Mucosa of descending colon (tissue), 3 donors: Measurements from ENCODE around the gene C11orf91. TPM values are rescaled to one million over a fixed set of nuclear protein-coding genes. Genes with fewer than 3 reads are reported as not detected.
A peak's percentile ranks its signal among the peaks of the same experiment; 100 is the strongest.
"Not testable (repeated sequence)": the region's sequence is repeated elsewhere in the genome, so short reads cannot be mapped to it uniquely, and the experiment has no call there.

Experiments used
- ATAC-seq: fragments of 200-7000 bp; cut with Tn5 transposase; one replicate; pipeline ENCODE4 v1.9.1; 2020; ENCODE audit warnings: mild to moderate bottlenecking, moderate library complexity
- DNase-seq, 3 donors: peaks; one replicate each; pipeline ENCODE4 v3.0.0-alpha.2; 2020
- H3K36me3 ChIP-seq: fragments of 200-600 bp; one replicate; pipeline ENCODE4 v1.8.0; 2021; ENCODE audit warnings: low read depth, mild to moderate bottlenecking
- H3K4me1 ChIP-seq: fragments of 200-600 bp; one replicate; pipeline ENCODE4 v1.8.0; 2021; ENCODE audit warnings: low read depth, mild to moderate bottlenecking
- H3K4me3 ChIP-seq: fragments of 200-600 bp; one replicate; pipeline ENCODE4 v1.8.0; 2021; ENCODE audit warnings: mild to moderate bottlenecking
- H3K9me3 ChIP-seq: fragments of 200-600 bp; one replicate; pipeline ENCODE4 v1.8.0; 2021; ENCODE audit warnings: mild to moderate bottlenecking
- CTCF ChIP-seq: fragments of 200-600 bp; IDR thresholded peaks from one replicate; pipeline ENCODE4 v1.8.0; 2022; ENCODE audit warnings: antibody characterized with exemption, mild to moderate bottlenecking
- intact Hi-C, 2 donors: fragments of 100-400 bp; cut with DNase I in 1 of 2; cut with micrococcal nuclease in 1 of 2; formaldehyde crosslinking; loops; one replicate each; pipeline versions ENCODE4 v1.11.0 to v1.11.1; 2022; cut with DNase I, micrococcal nuclease
- total RNA-seq, 3 donors: library from RNA; stranded (reverse); fragmentation: NEBNext Ultra II Directional in 2 of 3; extraction: Animal tissue kit (Norgen Biotek cat#: 25700) in 2 of 3; gene quantifications; one replicate each; pipeline versions ENCODE4 v1.2.1 to v1.2.4, GENCODE V29; 2021 to 2023
- donor health status: DM: no; HTN: no; CAD: no; lungs with moderate emphysema.
- donor health status: DM: no; HTN: no; CAD: no.
- donor health status: DM: no; HTN: yes; CAD: no.

C11orf91 gene
- total RNA-seq, 3 donors from 2014 or later, result 0.51 to 0.70 (median 0.58) TPM

- intact Hi-C loops, result no loop called here
- peaks cover 8% of the 10 kb centered on the region for H3K36me3 ChIP-seq
- DNase-seq (no peak), ATAC-seq (no peak)
- H3K4me3 ChIP-seq, result no peak overlapping the region
- H3K9me3 ChIP-seq, result no peaks in the 10 kb centered on the region
- H3K4me1 ChIP-seq, result peaks cover 8% of the 10 kb centered on the region
- TF ChIP-seq CTCF, result no peak
Measured at GRCh38 chr11:33709466-33709865, 8.8 kb upstream of the C11orf91 start.

- no peak for TF ChIP-seq CTCF
- Histone ChIP-seq H3K4me3 (no peak overlapping the region), H3K9me3 (no peaks in the 10 kb centered on the region), H3K4me1 (peaks cover 13% of the 10 kb centered on the region), H3K36me3 (peaks cover 8% of the 10 kb centered on the region)
- ATAC-seq, result no peak
- intact Hi-C loops, result no loop called here
- no peak for DNase-seq
Measured at GRCh38 chr11:33708985-33709384, 8.4 kb upstream of the C11orf91 start.

- intact Hi-C loops, H3K36me3 ChIP-seq, DNase-seq, H3K9me3 ChIP-seq, H3K4me3 ChIP-seq: not testable (repeated sequence)
- peaks cover 15% of the 10 kb centered on the region for H3K4me1 ChIP-seq
- peak; percentile 78 for ATAC-seq
Measured at GRCh38 chr11:33707831-33708230, 7.2 kb upstream of the C11orf91 start.

GRCh38 chr11:33706966-33707365, 6.3 kb upstream of the C11orf91 start:
- ATAC-seq, result no peak
- Histone ChIP-seq H3K4me3 (no peak overlapping the region), H3K9me3 (no peaks in the 10 kb centered on the region), H3K36me3 (peaks cover 8% of the 10 kb centered on the region), H3K4me1 (peaks cover 22% of the 10 kb centered on the region)
- TF ChIP-seq CTCF, result no peak
- DNase-seq, result no peak
- intact Hi-C loops, result no loop called here

- intact Hi-C loops, result no loop called here
- H3K9me3 ChIP-seq, result no peaks in the 10 kb centered on the region
- ATAC-seq (no peak), DNase-seq (no peak)
- H3K4me3 ChIP-seq, result no peak overlapping the region
- peaks cover 26% of the 10 kb centered on the region for H3K4me1 ChIP-seq
- no peak for TF ChIP-seq CTCF
- peaks cover 8% of the 10 kb centered on the region for H3K36me3 ChIP-seq
Measured at GRCh38 chr11:33706546-33706945, 5.9 kb upstream of the C11orf91 start.

- no peak for ATAC-seq
- intact Hi-C loops, result no loop called here
- no peak for TF ChIP-seq CTCF
Measured at GRCh38 chr11:33704240-33705002, 3.8 kb upstream of the C11orf91 start.

More at GRCh38 chr11:33704240-33705002, 3.8 kb upstream of the C11orf91 start:
- H3K4me3 ChIP-seq, result no peak overlapping the region
- H3K4me1 ChIP-seq, result peaks cover 32% of the 10 kb centered on the region
- peaks cover 1% of the 10 kb centered on the region for H3K36me3 ChIP-seq
- no peaks in the 10 kb centered on the region for H3K9me3 ChIP-seq
- DNase-seq, result no peak
